Type B pancreatic cell (in vitro differentiated cells): ENCODE results near the gene SNX21. TPM values are rescaled to one million over a fixed set of nuclear protein-coding genes. Genes with fewer than 3 reads are reported as not detected.
"Not testable (repeated sequence)": the region's sequence is repeated elsewhere in the genome, so short reads cannot be mapped to it uniquely, and the experiment has no call there.

Experiments
- DNase-seq: peaks from one replicate; pipeline ENCODE4 v3.0.0; 2021; ENCODE audit warnings: mixed read lengths; ENCODE audit not compliant: unreplicated experiment; ENCODE audit errors: extremely low spot score
- H3K27ac Mint-ChIP-seq: 2 replicates; pipeline ENCODE4 v1.8.0; 2021; ENCODE audit warnings: mild to moderate bottlenecking, mixed read lengths
- H3K27me3 Mint-ChIP-seq: 2 replicates; pipeline ENCODE4 v1.8.0; 2021; ENCODE audit warnings: mixed read lengths
- H3K36me3 Mint-ChIP-seq: 2 replicates; pipeline ENCODE4 v1.8.0; 2021; ENCODE audit warnings: mixed read lengths
- H3K4me1 Mint-ChIP-seq: one replicate; pipeline ENCODE4 v1.8.0; 2021; ENCODE audit warnings: mixed read lengths; ENCODE audit not compliant: unreplicated experiment
- H3K4me3 Mint-ChIP-seq: 2 replicates; pipeline ENCODE4 v1.8.0; 2021; ENCODE audit warnings: mild to moderate bottlenecking, mixed read lengths
- H3K9me3 Mint-ChIP-seq: 2 replicates; pipeline ENCODE4 v1.8.0; 2021; ENCODE audit warnings: mixed read lengths
- long read RNA-seq: library from polyadenylated mRNA; unstranded; transcript quantifications from one replicate; pipeline ENCODE4 v2.0.0, GENCODE V29; 2020
- total RNA-seq: library from RNA; stranded (reverse); gene quantifications from 2 replicates; pipeline ENCODE4 v1.2.1, GENCODE V29; 2021; ENCODE audit warnings: low replicate concordance
- TF ChIP-seq, protein P1 (sequence below): fragments of 200-600 bp; sonication (generic); conservative IDR thresholded peaks from 2 replicates; pipeline ENCODE4 v1.5.0; 2021; ENCODE audit warnings: antibody characterized with exemption, mild to moderate bottlenecking

Gene SNX21, protein sequence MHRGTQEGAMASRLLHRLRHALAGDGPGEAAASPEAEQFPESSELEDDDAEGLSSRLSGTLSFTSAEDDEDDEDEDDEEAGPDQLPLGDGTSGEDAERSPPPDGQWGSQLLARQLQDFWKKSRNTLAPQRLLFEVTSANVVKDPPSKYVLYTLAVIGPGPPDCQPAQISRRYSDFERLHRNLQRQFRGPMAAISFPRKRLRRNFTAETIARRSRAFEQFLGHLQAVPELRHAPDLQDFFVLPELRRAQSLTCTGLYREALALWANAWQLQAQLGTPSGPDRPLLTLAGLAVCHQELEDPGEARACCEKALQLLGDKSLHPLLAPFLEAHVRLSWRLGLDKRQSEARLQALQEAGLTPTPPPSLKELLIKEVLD
- 12.2 and 16.4 TPM in 2 replicates for total RNA-seq
- long read RNA-seq, partial matches to known transcripts, result 0 of 2 reads
- long read RNA-seq, other reads (novel, unspliced or antisense), result 1 of 2 reads

DNA sequence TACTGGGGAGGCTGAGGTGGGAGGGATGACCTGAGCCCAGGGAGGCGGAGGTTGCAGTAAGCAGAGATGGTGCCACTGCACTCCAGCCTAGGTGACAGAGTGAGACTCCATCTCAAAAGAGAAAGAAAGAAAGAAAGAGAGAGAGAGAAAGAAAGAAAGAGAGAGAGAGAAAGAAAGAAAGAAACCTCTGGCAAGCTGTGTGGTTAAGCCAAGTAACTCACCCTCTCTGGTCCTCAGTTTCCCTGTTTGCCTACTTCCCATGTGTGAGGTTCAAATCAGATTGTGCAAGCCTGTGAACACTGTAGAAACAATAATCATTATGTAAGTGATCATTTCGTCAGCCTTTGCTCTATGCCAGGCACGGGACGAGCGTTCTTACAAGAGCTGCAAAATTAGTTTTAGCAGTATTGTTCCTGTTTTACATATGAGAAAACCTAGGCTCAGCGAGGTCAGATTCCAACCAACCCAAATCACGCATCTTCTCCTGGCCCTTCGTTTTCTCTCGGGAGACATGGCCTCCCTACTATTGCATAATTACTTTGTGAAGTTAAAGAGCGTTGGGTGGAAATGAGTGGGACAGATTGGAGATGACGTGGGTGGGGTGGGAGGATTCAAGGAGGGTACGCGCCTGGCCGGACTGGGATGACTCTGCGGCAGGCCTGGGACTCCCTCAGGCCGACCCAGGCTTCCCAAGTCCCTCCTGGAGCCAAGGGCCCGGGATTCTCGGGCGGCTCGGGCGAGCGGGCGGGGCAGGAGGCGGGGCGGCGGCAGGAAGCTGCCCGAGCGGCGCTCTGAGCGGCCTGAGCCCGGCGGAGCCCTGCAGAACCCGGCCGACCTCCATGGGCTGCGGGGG is at the start of gene SNX21:
Gene SNX21 (plus strand): TSS at position 770 of the 853 bp plus-strand sequence. CDS start 121 bp downstream, outside the sequence.
- TF ChIP-seq, protein P1, sequence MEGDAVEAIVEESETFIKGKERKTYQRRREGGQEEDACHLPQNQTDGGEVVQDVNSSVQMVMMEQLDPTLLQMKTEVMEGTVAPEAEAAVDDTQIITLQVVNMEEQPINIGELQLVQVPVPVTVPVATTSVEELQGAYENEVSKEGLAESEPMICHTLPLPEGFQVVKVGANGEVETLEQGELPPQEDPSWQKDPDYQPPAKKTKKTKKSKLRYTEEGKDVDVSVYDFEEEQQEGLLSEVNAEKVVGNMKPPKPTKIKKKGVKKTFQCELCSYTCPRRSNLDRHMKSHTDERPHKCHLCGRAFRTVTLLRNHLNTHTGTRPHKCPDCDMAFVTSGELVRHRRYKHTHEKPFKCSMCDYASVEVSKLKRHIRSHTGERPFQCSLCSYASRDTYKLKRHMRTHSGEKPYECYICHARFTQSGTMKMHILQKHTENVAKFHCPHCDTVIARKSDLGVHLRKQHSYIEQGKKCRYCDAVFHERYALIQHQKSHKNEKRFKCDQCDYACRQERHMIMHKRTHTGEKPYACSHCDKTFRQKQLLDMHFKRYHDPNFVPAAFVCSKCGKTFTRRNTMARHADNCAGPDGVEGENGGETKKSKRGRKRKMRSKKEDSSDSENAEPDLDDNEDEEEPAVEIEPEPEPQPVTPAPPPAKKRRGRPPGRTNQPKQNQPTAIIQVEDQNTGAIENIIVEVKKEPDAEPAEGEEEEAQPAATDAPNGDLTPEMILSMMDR, result no peak
- DNase-seq, result peak; percentile 82
- Mint-ChIP-seq H3K4me1 (peaks cover 24% of the 10 kb centered on the region), H3K27ac (peak within 1 kb of the TSS; percentile 85), H3K36me3 (no peaks in the 10 kb centered on the region), H3K9me3 (no peaks in the 10 kb centered on the region), H3K27me3 (peaks cover 3% of the 10 kb centered on the region), H3K4me3 (peak within 1 kb of the TSS; percentile 88)

DNA sequence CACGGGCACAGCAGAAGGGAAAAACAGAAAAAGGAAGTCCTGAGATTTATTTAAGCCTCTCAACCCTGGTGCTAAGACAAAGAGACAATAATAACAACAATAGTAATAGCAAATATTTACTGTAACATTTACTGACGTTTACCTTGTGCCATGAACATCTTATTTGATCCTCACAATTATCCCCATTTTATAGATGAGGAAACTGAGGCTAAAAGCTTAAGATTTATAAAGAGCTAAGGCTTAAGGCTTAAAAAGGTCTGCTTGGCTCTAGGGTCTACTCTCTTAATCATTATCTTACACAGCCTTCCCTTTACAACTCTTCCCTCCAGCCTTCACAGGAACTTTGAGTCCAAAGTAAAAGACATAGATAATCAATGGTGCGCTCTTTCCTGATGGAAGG is 45.2 kb upstream of the SNX21 start:
- Mint-ChIP-seq H3K27ac (no peak overlapping the region), H3K9me3 (no peaks in the 10 kb centered on the region), H3K36me3 (no peaks in the 10 kb centered on the region), H3K4me1 (peaks cover 9% of the 10 kb centered on the region), H3K27me3 (peaks cover 6% of the 10 kb centered on the region), H3K4me3 (no peak overlapping the region)
- TF ChIP-seq, protein P1, result no peak
- DNase-seq, result no peak

DNA sequence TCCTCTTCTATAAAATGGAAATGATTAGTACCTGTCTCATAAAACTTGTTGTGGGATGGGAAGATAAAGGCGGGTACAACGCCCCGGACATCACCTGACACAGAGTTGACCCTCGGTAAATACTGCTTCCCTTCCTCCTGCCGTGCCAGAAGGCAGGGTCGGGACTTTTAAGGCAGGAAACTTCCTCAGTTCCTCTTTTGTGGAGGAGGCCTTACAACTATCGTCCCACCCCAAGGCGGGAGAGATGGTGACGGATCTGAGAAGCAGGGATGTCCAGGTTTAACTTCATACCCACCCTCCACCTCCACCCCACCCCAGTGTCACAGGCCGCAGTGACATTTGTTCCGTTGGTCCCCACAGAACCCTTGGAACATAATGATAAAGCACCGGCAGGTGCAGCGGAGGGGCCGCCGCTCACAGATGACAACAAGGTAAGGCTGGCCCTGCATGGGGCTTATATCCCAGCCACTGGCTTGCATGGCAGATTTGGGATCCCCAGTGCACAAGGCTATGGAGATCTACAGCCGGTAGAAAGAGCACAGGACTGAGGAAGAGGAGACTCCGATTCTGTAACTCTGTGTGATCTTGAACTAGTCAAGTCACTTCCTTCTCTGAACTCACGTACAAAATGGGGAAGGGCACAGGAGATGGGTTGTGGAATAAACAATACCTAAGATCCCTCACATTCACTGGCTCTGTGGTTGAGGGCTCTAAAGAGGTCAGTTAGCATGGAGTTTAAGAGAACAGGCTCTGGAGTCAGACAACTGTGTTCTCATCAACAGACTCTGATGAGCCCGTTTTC is 41.1 kb upstream of the SNX21 start:
- TF ChIP-seq, protein P1, result no peak
- DNase-seq, result no peak
- Mint-ChIP-seq H3K27ac (peak overlapping the region; percentile 94), H3K9me3 (no peaks in the 10 kb centered on the region), H3K4me1 (peaks cover 9% of the 10 kb centered on the region), H3K27me3 (peaks cover 3% of the 10 kb centered on the region), H3K36me3 (peaks cover 14% of the 10 kb centered on the region), H3K4me3 (peak overlapping the region; percentile 96)

GRCh38 chr20:45796337-45797065 is 37.1 kb upstream of the SNX21 start:
- peaks cover 8% of the 10 kb centered on the region for H3K4me1 Mint-ChIP-seq
- H3K36me3 Mint-ChIP-seq, result peaks cover 14% of the 10 kb centered on the region
- no peaks in the 10 kb centered on the region for H3K9me3 Mint-ChIP-seq
- no peak overlapping the region for H3K4me3 Mint-ChIP-seq
- DNase-seq, result no peak
- H3K27me3 Mint-ChIP-seq, result no peaks in the 10 kb centered on the region
- H3K27ac Mint-ChIP-seq, result no peak overlapping the region
- TF ChIP-seq, protein P1, result no peak

DNA sequence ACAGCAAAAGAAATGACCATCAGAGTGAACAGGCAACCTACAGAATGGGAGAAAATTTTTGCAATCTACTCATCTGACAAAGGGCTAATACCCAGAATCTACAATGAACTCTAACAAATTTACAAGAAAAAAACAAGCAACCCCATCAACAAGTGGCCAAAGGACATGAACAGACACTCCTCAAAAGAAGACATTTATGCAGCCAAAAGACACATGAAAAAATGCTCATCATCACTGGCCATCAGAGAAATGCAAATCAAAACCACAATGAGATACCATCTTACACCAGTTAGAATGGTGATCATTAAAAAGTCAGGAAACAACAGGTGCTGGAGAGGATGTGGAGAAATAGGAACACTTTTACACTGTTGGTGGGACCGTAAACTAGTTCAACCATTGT is 36.1 kb upstream of the SNX21 start:
- not testable (repeated sequence) for H3K9me3 Mint-ChIP-seq, H3K27me3 Mint-ChIP-seq, DNase-seq, H3K4me1 Mint-ChIP-seq, H3K4me3 Mint-ChIP-seq, H3K27ac Mint-ChIP-seq
- H3K36me3 Mint-ChIP-seq, result peaks cover 14% of the 10 kb centered on the region

DNA sequence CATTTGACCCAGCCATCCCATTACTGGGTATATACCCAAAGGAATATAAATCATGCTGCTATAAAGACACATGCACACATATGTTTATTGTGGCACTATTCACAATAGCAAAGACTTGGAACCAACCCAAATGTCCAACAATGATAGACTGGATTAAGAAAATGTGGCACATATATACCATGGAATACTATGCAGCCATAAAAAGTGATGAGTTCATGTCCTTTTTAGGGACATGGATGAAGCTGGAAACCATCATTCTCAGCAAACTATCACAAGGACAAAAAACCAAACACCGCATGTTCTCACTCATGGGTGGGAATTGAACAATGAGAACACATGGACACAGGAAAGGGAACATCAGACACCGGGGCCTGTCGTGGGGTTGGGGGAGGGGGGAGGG is 35.6 kb upstream of the SNX21 start:
- peaks cover 14% of the 10 kb centered on the region for H3K36me3 Mint-ChIP-seq
- DNase-seq, result not testable (repeated sequence)

More for the DNA sequence above, 35.6 kb upstream of the SNX21 start:
- not testable (repeated sequence) for H3K27ac Mint-ChIP-seq, H3K27me3 Mint-ChIP-seq, H3K4me3 Mint-ChIP-seq, H3K9me3 Mint-ChIP-seq, H3K4me1 Mint-ChIP-seq
